Measurements from ENCODE around the gene TMEM141.

Gene TMEM141

GRCh38 chr9:136823136-136824046 is 32.2 kb downstream of the TMEM141 start:
- H3K9me3 Mint-ChIP-seq = no peaks in the 10 kb centered on the region
- H3K27ac Mint-ChIP-seq = no peak overlapping the region
- no peak overlapping the region for H3K4me3 Mint-ChIP-seq
- peaks cover 5% of the 10 kb centered on the region for H3K36me3 Mint-ChIP-seq (ENCODE audit: low read depth)
- DNase-seq (no peak), ATAC-seq (no peak)
- H3K4me1 Mint-ChIP-seq = peaks cover 4% of the 10 kb centered on the region
- H3K27me3 Mint-ChIP-seq = no peaks in the 10 kb centered on the region

- Mint-ChIP-seq H3K27ac (no peak overlapping the region), H3K27me3 (no peaks in the 10 kb centered on the region), H3K4me3 (no peak overlapping the region), H3K36me3 (ENCODE audit: low read depth) (peaks cover 9% of the 10 kb centered on the region), H3K4me1 (peaks cover 4% of the 10 kb centered on the region), H3K9me3 (no peaks in the 10 kb centered on the region)
- no peak for ATAC-seq
- DNase-seq = no peak
Measured at GRCh38 chr9:136824496-136825225, 33.5 kb downstream of the TMEM141 start.

GRCh38 chr9:136825295-136826187 is 34.4 kb downstream of the TMEM141 start:
- ATAC-seq = no peak
- no peak overlapping the region for H3K4me3 Mint-ChIP-seq
- no peaks in the 10 kb centered on the region for H3K9me3 Mint-ChIP-seq
- no peaks in the 10 kb centered on the region for H3K27me3 Mint-ChIP-seq
- DNase-seq = no peak
- no peak overlapping the region for H3K27ac Mint-ChIP-seq
- peaks cover 9% of the 10 kb centered on the region for H3K36me3 Mint-ChIP-seq (ENCODE audit: low read depth)
- peaks cover 4% of the 10 kb centered on the region for H3K4me1 Mint-ChIP-seq

GRCh38 chr9:136826188-136826541 is 35.0 kb downstream of the TMEM141 start:
- H3K36me3 Mint-ChIP-seq (ENCODE audit: low read depth) = peaks cover 5% of the 10 kb centered on the region

GRCh38 chr9:136826703-136827582 is 35.8 kb downstream of the TMEM141 start:
- no peak for ATAC-seq
- H3K9me3 Mint-ChIP-seq = no peaks in the 10 kb centered on the region

More at GRCh38 chr9:136826188-136826541, 35.0 kb downstream of the TMEM141 start:
- no peaks in the 10 kb centered on the region for H3K4me1 Mint-ChIP-seq
- no peak overlapping the region for H3K27ac Mint-ChIP-seq
- ATAC-seq = no peak
- no peak overlapping the region for H3K4me3 Mint-ChIP-seq
- no peaks in the 10 kb centered on the region for H3K9me3 Mint-ChIP-seq
- no peaks in the 10 kb centered on the region for H3K27me3 Mint-ChIP-seq
- no peak for DNase-seq

GRCh38 chr9:136827794-136828473 is 36.8 kb downstream of the TMEM141 start:
- Mint-ChIP-seq H3K9me3 (no peaks in the 10 kb centered on the region), H3K4me1 (no peaks in the 10 kb centered on the region), H3K36me3 (ENCODE audit: low read depth) (peaks cover 5% of the 10 kb centered on the region), H3K27ac (no peak overlapping the region), H3K4me3 (no peak overlapping the region), H3K27me3 (no peaks in the 10 kb centered on the region)
- no peak for DNase-seq
- ATAC-seq = no peak

More at GRCh38 chr9:136826703-136827582, 35.8 kb downstream of the TMEM141 start:
- no peaks in the 10 kb centered on the region for H3K4me1 Mint-ChIP-seq
- H3K4me3 Mint-ChIP-seq = no peak overlapping the region
- H3K36me3 Mint-ChIP-seq (ENCODE audit: low read depth) = peaks cover 5% of the 10 kb centered on the region
- H3K27me3 Mint-ChIP-seq = no peaks in the 10 kb centered on the region
- no peak for DNase-seq
- no peak overlapping the region for H3K27ac Mint-ChIP-seq

- no peaks in the 10 kb centered on the region for H3K9me3 Mint-ChIP-seq
- H3K36me3 Mint-ChIP-seq (ENCODE audit: low read depth) = peaks cover 5% of the 10 kb centered on the region
- H3K4me3 Mint-ChIP-seq = no peak overlapping the region
- no peak for ATAC-seq
- H3K4me1 Mint-ChIP-seq = no peaks in the 10 kb centered on the region
- H3K27ac Mint-ChIP-seq = no peak overlapping the region
- DNase-seq = no peak
- no peaks in the 10 kb centered on the region for H3K27me3 Mint-ChIP-seq
Measured at GRCh38 chr9:136828474-136829140, 37.5 kb downstream of the TMEM141 start.

GRCh38 chr9:136829412-136829811 is 38.3 kb downstream of the TMEM141 start:
- DNase-seq = no peak
- H3K4me3 Mint-ChIP-seq = no peak overlapping the region
- H3K4me1 Mint-ChIP-seq = no peaks in the 10 kb centered on the region
- no peak for ATAC-seq
- no peaks in the 10 kb centered on the region for H3K9me3 Mint-ChIP-seq
- no peak overlapping the region for H3K27ac Mint-ChIP-seq
- no peaks in the 10 kb centered on the region for H3K27me3 Mint-ChIP-seq
- H3K36me3 Mint-ChIP-seq (ENCODE audit: low read depth) = peaks cover 4% of the 10 kb centered on the region

GRCh38 chr9:136829981-136830885 is 39.1 kb downstream of the TMEM141 start:
- H3K4me3 Mint-ChIP-seq = no peak overlapping the region
- H3K36me3 Mint-ChIP-seq (ENCODE audit: low read depth) = peaks cover 4% of the 10 kb centered on the region
- no peaks in the 10 kb centered on the region for H3K27me3 Mint-ChIP-seq
- no peaks in the 10 kb centered on the region for H3K4me1 Mint-ChIP-seq
- no peak for ATAC-seq
- DNase-seq = no peak
- H3K9me3 Mint-ChIP-seq = no peaks in the 10 kb centered on the region
- no peak overlapping the region for H3K27ac Mint-ChIP-seq

- H3K36me3 Mint-ChIP-seq (ENCODE audit: low read depth) = peaks cover 4% of the 10 kb centered on the region
- H3K4me1 Mint-ChIP-seq = no peaks in the 10 kb centered on the region
- H3K4me3 Mint-ChIP-seq = no peak overlapping the region
- DNase-seq = no peak
- no peaks in the 10 kb centered on the region for H3K27me3 Mint-ChIP-seq
- H3K27ac Mint-ChIP-seq = no peak overlapping the region
- no peaks in the 10 kb centered on the region for H3K9me3 Mint-ChIP-seq
- ATAC-seq = no peak
Measured at GRCh38 chr9:136831002-136831719, 40.0 kb downstream of the TMEM141 start.

GRCh38 chr9:136831720-136832104 is 40.6 kb downstream of the TMEM141 start:
- Mint-ChIP-seq H3K27ac (no peak overlapping the region), H3K27me3 (no peaks in the 10 kb centered on the region), H3K4me1 (no peaks in the 10 kb centered on the region), H3K36me3 (ENCODE audit: low read depth) (peaks cover 4% of the 10 kb centered on the region), H3K9me3 (no peaks in the 10 kb centered on the region), H3K4me3 (no peak overlapping the region)
- no peak for DNase-seq
- ATAC-seq = no peak

- Mint-ChIP-seq H3K9me3 (no peaks in the 10 kb centered on the region), H3K27me3 (no peaks in the 10 kb centered on the region), H3K36me3 (ENCODE audit: low read depth) (peaks cover 4% of the 10 kb centered on the region), H3K4me3 (no peak overlapping the region), H3K27ac (no peak overlapping the region), H3K4me1 (no peaks in the 10 kb centered on the region)
- no peak for DNase-seq
- no peak for ATAC-seq
Measured at GRCh38 chr9:136832581-136832980, 41.4 kb downstream of the TMEM141 start.

Data from activated naive CD8-positive, alpha-beta T cell treated with anti-CD3 and anti-CD28 coated beads, Interleukin-2, amount 50 U/mL, for 24 hours (primary cell).